Measurements from ENCODE around the gene RPL12. TPM values are rescaled to one million over a fixed set of nuclear protein-coding genes. Genes with fewer than 3 reads are reported as not detected.

Gene RPL12
- polyA plus RNA-seq, 4 donors: 2,018 to 3,950 (median 3,023) TPM

DNA sequence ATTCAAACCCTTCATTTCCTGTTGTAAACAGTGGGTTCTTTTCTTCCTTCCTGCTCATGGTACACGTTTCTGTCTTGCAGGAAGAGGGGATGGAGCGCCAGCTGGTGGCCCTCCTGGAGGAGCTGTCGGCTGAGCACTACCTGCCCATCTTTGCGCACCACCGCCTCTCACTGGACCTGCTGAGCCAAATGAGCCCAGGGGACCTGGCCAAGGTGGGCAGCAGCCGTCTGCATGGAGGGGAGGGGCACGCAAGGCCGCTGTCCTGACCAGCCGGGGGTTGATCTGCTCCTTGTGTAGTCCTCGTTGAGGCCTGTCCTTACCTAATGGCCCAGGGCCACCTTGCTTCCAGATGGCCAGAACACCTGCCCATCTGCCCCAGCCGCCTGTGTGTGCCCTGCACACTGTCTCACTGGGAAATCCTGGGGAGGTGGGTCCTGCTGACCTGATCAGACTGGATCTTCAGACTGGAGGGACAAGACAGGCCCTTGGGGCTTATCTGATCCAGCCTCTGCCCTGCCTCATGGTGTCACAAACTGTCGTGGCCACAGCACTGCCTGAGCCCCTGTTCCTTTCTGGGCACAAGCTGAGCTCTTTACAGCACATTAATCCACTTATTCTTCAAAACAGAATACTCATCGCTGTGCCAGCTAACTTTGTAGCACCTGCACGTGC, 44.8 kb upstream of the RPL12 start:
- H3K4me1 ChIP-seq (ENCODE audit: control insufficient read depth in 3 of 3, insufficient read depth in 2 of 3, low read depth in 1 of 3, low read length in 2 of 3): peaks cover 2 to 9% (median 2%) of the 10 kb centered on the region in 3 donors
- peaks cover 0 to 77% (median 12%) of the 10 kb centered on the region in 3 donors for H3K36me3 ChIP-seq (ENCODE audit: control insufficient read depth in 3 of 3, insufficient read depth in 2 of 3, low read depth in 1 of 3, low read length in 3 of 3)
- H3K27me3 ChIP-seq (ENCODE audit: control insufficient read depth in 3 of 3, insufficient read depth in 3 of 3, low read length in 3 of 3): no peaks in the 10 kb centered on the region
- FAIRE-seq (no peak), DNase-seq (no peak)
- no peak overlapping the region for H3K27ac ChIP-seq (ENCODE audit: low read depth in 1 of 3, low read length in 2 of 3)
- no peak overlapping the region for H3K4me3 ChIP-seq (ENCODE audit: low read depth in 1 of 3, low read length in 3 of 3)
- H3K9me3 ChIP-seq (ENCODE audit: control insufficient read depth in 2 of 2, insufficient read depth in 1 of 2, low read depth in 1 of 2, low read length in 1 of 2): no peaks in the 10 kb centered on the region
- 69 to 80% (median 74%) methylated on average over 12 to 14 of the region's 14 CpGs for WGBS, 3 donors

DNA sequence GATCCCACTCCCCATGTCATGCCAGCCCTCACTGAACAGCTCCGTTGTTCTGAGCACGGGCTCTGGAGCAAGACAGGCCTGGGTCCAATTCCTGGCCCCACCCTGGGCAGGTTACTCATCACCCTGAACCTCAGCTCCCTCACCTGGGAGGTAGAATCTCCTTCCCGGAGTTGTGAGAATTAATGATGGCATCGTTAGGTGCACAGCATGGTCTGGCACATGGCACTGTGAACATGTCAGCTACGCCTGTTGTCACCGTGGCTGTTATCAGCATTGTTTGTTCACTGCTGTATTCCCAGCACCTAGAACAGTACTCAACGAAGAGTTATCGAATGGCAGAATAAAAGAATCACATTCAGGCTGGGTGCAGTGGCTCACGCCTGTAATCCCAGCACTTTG, 43.1 kb upstream of the RPL12 start:
- FAIRE-seq (no peak), DNase-seq (peak in 1 of 2 donors; percentile 43)
- Histone ChIP-seq H3K27ac (ENCODE audit: low read depth in 1 of 3, low read length in 2 of 3) (no peak overlapping the region), H3K36me3 (ENCODE audit: control insufficient read depth in 3 of 3, insufficient read depth in 2 of 3, low read depth in 1 of 3, low read length in 3 of 3) (peaks cover 0 to 81% (median 12%) of the 10 kb centered on the region in 3 donors), H3K27me3 (ENCODE audit: control insufficient read depth in 3 of 3, insufficient read depth in 3 of 3, low read length in 3 of 3) (no peaks in the 10 kb centered on the region), H3K4me1 (ENCODE audit: control insufficient read depth in 3 of 3, insufficient read depth in 2 of 3, low read depth in 1 of 3, low read length in 2 of 3) (peaks cover 2 to 9% (median 2%) of the 10 kb centered on the region in 3 donors), H3K9me3 (ENCODE audit: control insufficient read depth in 2 of 2, insufficient read depth in 1 of 2, low read depth in 1 of 2, low read length in 1 of 2) (no peaks in the 10 kb centered on the region), H3K4me3 (ENCODE audit: low read depth in 1 of 3, low read length in 3 of 3) (no peak overlapping the region)
- WGBS, 3 donors: 24 to 68% (median 48%) methylated on average over 9 of the region's 9 CpGs

DNA sequence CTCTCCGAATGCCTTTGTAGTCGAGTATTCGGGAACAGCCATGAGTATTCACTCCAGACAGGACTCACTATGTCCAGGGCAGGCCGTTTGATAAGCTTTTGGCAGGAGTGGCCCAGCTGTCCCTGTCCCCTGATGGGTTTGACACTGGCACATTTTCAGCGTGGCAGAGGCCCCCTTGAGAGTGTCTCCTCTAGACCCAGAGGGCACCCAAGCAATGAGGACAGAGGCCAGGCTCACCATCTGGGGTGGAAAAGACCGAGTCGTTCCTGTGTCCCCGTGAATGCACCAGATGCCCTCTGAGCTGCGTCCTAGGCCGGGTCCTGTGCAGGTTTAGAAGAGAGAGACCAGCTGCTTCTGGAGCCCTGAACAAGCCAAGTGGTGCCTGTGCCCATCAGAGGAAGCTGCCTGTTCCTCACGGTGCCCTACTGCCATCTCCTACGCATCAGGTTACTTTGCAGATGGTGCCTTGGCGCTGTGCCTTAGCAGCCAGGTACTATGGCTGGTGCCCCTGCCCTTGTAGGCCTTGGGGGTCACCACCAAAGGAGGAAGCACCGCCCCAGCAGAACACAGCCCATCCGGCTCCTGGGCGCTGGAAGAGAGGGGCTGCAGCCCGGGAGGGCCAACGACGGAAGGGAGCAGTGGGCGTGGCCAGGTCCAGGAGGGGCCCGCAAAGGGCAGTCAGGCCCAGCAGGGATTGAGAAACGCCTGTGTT, 42.5 kb upstream of the RPL12 start:
- FAIRE-seq (no peak), DNase-seq (no peak)
- Histone ChIP-seq H3K4me3 (ENCODE audit: low read depth in 1 of 3, low read length in 3 of 3) (no peak overlapping the region), H3K27ac (ENCODE audit: low read depth in 1 of 3, low read length in 2 of 3) (no peak overlapping the region), H3K27me3 (ENCODE audit: control insufficient read depth in 3 of 3, insufficient read depth in 3 of 3, low read length in 3 of 3) (no peaks in the 10 kb centered on the region), H3K9me3 (ENCODE audit: control insufficient read depth in 2 of 2, insufficient read depth in 1 of 2, low read depth in 1 of 2, low read length in 1 of 2) (no peaks in the 10 kb centered on the region), H3K36me3 (ENCODE audit: control insufficient read depth in 3 of 3, insufficient read depth in 2 of 3, low read depth in 1 of 3, low read length in 3 of 3) (peaks cover 0 to 82% (median 12%) of the 10 kb centered on the region in 3 donors), H3K4me1 (ENCODE audit: control insufficient read depth in 3 of 3, insufficient read depth in 2 of 3, low read depth in 1 of 3, low read length in 2 of 3) (peaks cover 2 to 9% (median 2%) of the 10 kb centered on the region in 3 donors)
- 85 to 88% (median 87%) methylated on average over 22 of the region's 22 CpGs for WGBS, 3 donors

DNA sequence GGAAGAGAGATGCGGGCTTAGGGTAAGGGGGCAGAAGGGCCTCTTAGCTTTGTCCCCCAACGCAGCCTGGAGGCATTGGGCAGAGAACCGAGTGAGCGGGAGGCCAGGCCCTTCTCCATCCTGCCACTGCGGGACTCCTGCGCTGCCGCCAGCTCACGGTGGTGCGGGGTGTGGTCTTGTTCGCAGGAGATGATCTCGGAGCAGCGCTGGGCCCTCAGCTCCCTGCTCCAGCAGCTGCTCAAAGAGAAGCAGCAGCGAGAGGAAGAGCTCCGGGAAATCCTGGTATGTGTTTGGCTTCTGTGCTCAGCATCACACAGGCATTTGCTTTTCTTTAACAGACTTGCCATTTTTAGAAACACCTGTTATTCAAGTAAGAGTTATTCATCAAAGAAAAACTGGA, 41.4 kb upstream of the RPL12 start:
- FAIRE-seq: no peak
- no peak for DNase-seq
- no peak overlapping the region for H3K27ac ChIP-seq (ENCODE audit: low read depth in 1 of 3, low read length in 2 of 3)
- peaks cover 2 to 9% (median 2%) of the 10 kb centered on the region in 3 donors for H3K4me1 ChIP-seq (ENCODE audit: control insufficient read depth in 3 of 3, insufficient read depth in 2 of 3, low read depth in 1 of 3, low read length in 2 of 3)
- peaks cover 0 to 83% (median 12%) of the 10 kb centered on the region in 3 donors for H3K36me3 ChIP-seq (ENCODE audit: control insufficient read depth in 3 of 3, insufficient read depth in 2 of 3, low read depth in 1 of 3, low read length in 3 of 3)
- H3K4me3 ChIP-seq (ENCODE audit: low read depth in 1 of 3, low read length in 3 of 3): no peak overlapping the region
- no peaks in the 10 kb centered on the region for H3K27me3 ChIP-seq (ENCODE audit: control insufficient read depth in 3 of 3, insufficient read depth in 3 of 3, low read length in 3 of 3)
- no peaks in the 10 kb centered on the region for H3K9me3 ChIP-seq (ENCODE audit: control insufficient read depth in 2 of 2, insufficient read depth in 1 of 2, low read depth in 1 of 2, low read length in 1 of 2)
- WGBS, 3 donors: 87 to 98% (median 90%) methylated on average over 14 of the region's 14 CpGs

DNA sequence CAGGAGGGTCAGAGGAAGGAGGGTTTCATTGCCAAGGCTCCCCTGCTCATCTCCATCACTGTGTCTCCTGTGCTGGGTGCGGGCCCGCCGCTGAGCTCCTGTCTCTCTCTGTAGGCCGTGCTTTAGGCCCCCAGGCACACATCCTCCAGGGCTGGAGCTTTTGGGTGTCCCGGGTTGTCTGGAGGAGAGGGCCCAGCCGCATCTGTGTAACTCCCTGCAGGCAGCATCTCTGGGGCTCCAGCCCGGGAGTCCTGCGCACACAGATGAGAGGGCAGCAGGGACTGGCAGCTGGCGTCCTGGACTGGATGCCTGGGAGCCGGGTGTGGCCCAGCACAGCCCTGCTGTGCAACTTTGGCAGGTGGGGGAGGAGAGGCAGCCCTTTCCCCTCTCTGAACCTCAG, 40.3 kb upstream of the RPL12 start:
- WGBS, 3 donors: 79 to 91% (median 89%) methylated on average over 10 of the region's 10 CpGs
- H3K4me1 ChIP-seq (ENCODE audit: control insufficient read depth in 3 of 3, insufficient read depth in 2 of 3, low read depth in 1 of 3, low read length in 2 of 3): peaks cover 2 to 9% (median 2%) of the 10 kb centered on the region in 3 donors
- H3K27me3 ChIP-seq (ENCODE audit: control insufficient read depth in 3 of 3, insufficient read depth in 3 of 3, low read length in 3 of 3): no peaks in the 10 kb centered on the region
- no peak for DNase-seq
- H3K27ac ChIP-seq (ENCODE audit: low read depth in 1 of 3, low read length in 2 of 3): no peak overlapping the region
- H3K9me3 ChIP-seq (ENCODE audit: control insufficient read depth in 2 of 2, insufficient read depth in 1 of 2, low read depth in 1 of 2, low read length in 1 of 2): no peaks in the 10 kb centered on the region
- no peak for FAIRE-seq
- H3K36me3 ChIP-seq (ENCODE audit: control insufficient read depth in 3 of 3, insufficient read depth in 2 of 3, low read depth in 1 of 3, low read length in 3 of 3): peaks cover 0 to 82% (median 6%) of the 10 kb centered on the region in 3 donors
- H3K4me3 ChIP-seq (ENCODE audit: low read depth in 1 of 3, low read length in 3 of 3): no peak overlapping the region

DNA sequence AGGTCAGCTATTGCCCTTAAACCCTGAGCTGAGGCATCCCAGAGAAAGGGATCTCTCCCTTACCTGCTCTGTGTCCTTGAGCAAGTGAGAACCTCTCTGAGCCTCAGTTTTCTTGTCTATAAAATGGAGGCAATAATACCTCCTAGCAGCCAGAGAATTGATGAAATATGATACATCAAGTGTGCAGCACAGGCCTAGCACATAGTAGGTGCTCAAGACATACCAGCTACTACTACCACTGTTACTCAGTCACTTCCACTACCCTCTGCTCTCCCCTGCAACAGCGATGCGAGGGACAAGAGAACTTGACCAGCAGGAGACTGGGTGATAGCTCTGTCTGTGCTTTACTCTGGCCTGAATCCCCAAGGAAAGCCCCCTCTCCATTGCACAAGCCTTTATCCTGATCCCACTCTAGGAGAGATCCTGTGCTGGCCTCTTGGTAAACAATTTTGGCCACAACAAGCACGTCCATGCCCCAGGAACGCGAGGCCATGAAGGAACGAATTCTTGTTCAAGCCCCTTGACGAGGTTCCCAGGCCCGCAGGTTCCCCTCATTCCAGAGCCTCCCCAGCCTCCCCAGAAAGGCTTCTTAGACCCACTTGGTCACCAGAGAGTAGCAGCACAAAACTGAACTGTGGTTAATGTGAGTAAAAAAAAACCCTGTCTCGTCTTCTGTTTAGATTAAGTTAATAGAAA, 39.5 kb upstream of the RPL12 start:
- Histone ChIP-seq H3K27me3 (ENCODE audit: control insufficient read depth in 3 of 3, insufficient read depth in 3 of 3, low read length in 3 of 3) (no peaks in the 10 kb centered on the region), H3K4me3 (ENCODE audit: low read depth in 1 of 3, low read length in 3 of 3) (no peak overlapping the region), H3K4me1 (ENCODE audit: control insufficient read depth in 3 of 3, insufficient read depth in 2 of 3, low read depth in 1 of 3, low read length in 2 of 3) (peaks cover 2 to 6% (median 2%) of the 10 kb centered on the region in 3 donors), H3K27ac (ENCODE audit: low read depth in 1 of 3, low read length in 2 of 3) (no peak overlapping the region), H3K36me3 (ENCODE audit: control insufficient read depth in 3 of 3, insufficient read depth in 2 of 3, low read depth in 1 of 3, low read length in 3 of 3) (peaks cover 0 to 82% (median 6%) of the 10 kb centered on the region in 3 donors), H3K9me3 (ENCODE audit: control insufficient read depth in 2 of 2, insufficient read depth in 1 of 2, low read depth in 1 of 2, low read length in 1 of 2) (no peaks in the 10 kb centered on the region)
- no peak for FAIRE-seq
- WGBS, 3 donors: 86 to 95% (median 90%) methylated on average over 9 of the region's 9 CpGs
- no peak for DNase-seq

DNA sequence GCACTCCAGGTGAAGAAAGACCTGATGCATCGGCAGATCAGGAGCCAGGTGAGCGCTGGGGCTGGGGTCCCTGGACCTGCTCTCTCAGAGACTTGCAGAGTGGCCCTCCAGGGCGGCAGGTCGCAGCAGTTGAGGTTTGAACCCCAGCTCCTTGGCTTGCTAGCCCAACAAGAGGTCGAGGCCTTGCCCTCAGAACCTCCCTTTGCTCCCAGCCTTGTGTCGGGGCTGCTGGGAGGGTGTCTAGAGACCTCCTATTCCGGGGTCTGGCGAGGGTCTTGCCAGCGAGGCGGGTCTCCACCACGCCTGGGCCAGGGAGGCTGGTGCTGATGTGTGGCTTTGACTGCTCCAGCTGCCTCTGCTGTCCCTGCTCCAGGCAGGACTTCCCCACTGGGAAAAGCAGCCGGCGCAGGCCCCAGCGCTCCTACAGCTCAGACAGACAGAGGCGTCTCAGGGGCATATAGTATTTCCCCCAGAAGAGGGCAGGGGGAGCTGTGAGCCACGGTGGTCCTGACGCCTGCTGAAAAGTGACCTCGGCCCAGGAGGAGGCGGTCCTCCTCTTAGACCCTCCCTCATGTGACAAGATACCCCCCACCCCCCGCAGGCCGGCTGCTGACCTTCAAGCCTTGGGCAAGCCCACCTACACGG, 38.4 kb upstream of the RPL12 start:
- FAIRE-seq: no peak
- no peaks in the 10 kb centered on the region for H3K27me3 ChIP-seq (ENCODE audit: control insufficient read depth in 3 of 3, insufficient read depth in 3 of 3, low read length in 3 of 3)

DNA sequence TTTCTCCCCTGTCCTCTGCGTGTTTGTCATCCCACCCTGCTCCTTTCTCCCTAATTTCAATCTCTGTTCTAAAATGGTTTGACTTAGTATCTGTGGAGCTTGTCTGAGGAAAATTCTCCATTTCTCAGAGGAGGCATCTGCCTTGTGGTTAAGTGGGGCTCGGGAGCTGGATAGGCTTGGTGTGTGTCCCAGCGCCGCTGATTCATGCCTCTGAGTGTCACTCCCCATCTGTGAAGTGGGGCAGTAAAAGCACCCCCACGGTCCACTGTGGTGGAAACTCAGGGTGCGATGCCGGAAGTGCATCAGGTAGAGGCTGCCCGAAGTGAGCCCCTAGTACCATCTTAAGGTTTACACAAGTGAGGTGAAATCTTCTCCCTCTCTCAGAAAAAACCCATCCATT, 37.7 kb upstream of the RPL12 start:
- no peak overlapping the region for H3K27ac ChIP-seq (ENCODE audit: low read depth in 1 of 3, low read length in 2 of 3)
- WGBS, 3 donors: 83 to 96% (median 90%) methylated on average over 8 of the region's 8 CpGs
- DNase-seq: no peak
- H3K4me3 ChIP-seq (ENCODE audit: low read depth in 1 of 3, low read length in 3 of 3): no peak overlapping the region
- no peaks in the 10 kb centered on the region for H3K9me3 ChIP-seq (ENCODE audit: control insufficient read depth in 2 of 2, insufficient read depth in 1 of 2, low read depth in 1 of 2, low read length in 1 of 2)
- peaks cover 0 to 82% (median 6%) of the 10 kb centered on the region in 3 donors for H3K36me3 ChIP-seq (ENCODE audit: control insufficient read depth in 3 of 3, insufficient read depth in 2 of 3, low read depth in 1 of 3, low read length in 3 of 3)
- no peaks in the 10 kb centered on the region for H3K4me1 ChIP-seq (ENCODE audit: control insufficient read depth in 3 of 3, insufficient read depth in 2 of 3, low read depth in 1 of 3, low read length in 2 of 3)
- no peak for FAIRE-seq
- H3K27me3 ChIP-seq (ENCODE audit: control insufficient read depth in 3 of 3, insufficient read depth in 3 of 3, low read length in 3 of 3): no peaks in the 10 kb centered on the region

More for the DNA sequence above, 38.4 kb upstream of the RPL12 start:
- H3K4me1 ChIP-seq (ENCODE audit: control insufficient read depth in 3 of 3, insufficient read depth in 2 of 3, low read depth in 1 of 3, low read length in 2 of 3): no peaks in the 10 kb centered on the region
- peaks cover 0 to 83% (median 6%) of the 10 kb centered on the region in 3 donors for H3K36me3 ChIP-seq (ENCODE audit: control insufficient read depth in 3 of 3, insufficient read depth in 2 of 3, low read depth in 1 of 3, low read length in 3 of 3)
- no peaks in the 10 kb centered on the region for H3K9me3 ChIP-seq (ENCODE audit: control insufficient read depth in 2 of 2, insufficient read depth in 1 of 2, low read depth in 1 of 2, low read length in 1 of 2)
- no peak for DNase-seq
- H3K27ac ChIP-seq (ENCODE audit: low read depth in 1 of 3, low read length in 2 of 3): no peak overlapping the region
- H3K4me3 ChIP-seq (ENCODE audit: low read depth in 1 of 3, low read length in 3 of 3): no peak overlapping the region
- WGBS, 3 donors: 85 to 95% (median 93%) methylated on average over 20 to 22 of the region's 22 CpGs
